ENCODE measurements around the gene DUS1L.
"Not testable (repeated sequence)": the region's sequence is repeated elsewhere in the genome, so short reads cannot be mapped to it uniquely, and the experiment has no call there.

The DUS1L gene

GRCh38 chr17:82038796-82039409 lies 26.7 kb downstream of the DUS1L start:
- DNase-seq = not testable (repeated sequence)

- no peak for DNase-seq
Observed at GRCh38 chr17:82037889-82038195, 27.8 kb downstream of the DUS1L start.

GRCh38 chr17:82037092-82037888 lies 28.3 kb downstream of the DUS1L start, which contains the start of gene DCXR:
TSS of gene DCXR (minus strand) at chr17:82037697. CDS start at chr17:82037682, 15 bp downstream.
- DNase-seq = peak; percentile 91 to 98 (median 92)

DNA sequence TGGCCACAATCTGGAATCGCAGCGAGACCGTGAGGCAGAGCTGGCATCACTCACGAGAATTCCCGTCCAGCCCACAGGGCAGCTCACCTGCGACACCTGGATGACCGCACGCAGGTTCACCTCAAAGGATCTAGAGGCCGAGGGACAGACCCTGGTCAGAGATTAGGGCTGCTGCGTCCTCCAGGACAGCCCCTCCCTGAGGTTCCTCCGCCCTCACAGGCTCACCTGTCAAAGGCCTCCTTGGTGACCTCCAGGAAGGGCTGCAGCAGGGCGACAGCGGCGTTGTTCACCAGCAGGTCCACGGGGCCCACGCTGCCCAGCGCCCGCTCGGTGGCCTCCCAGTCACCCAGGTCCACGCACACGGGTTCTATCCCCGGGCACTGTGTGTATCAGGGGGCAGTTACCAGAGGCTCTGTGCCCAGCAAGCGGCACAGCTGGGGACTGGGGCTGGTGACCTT lies 28.9 kb downstream of the DUS1L start:
- DNase-seq = no peak

DNA sequence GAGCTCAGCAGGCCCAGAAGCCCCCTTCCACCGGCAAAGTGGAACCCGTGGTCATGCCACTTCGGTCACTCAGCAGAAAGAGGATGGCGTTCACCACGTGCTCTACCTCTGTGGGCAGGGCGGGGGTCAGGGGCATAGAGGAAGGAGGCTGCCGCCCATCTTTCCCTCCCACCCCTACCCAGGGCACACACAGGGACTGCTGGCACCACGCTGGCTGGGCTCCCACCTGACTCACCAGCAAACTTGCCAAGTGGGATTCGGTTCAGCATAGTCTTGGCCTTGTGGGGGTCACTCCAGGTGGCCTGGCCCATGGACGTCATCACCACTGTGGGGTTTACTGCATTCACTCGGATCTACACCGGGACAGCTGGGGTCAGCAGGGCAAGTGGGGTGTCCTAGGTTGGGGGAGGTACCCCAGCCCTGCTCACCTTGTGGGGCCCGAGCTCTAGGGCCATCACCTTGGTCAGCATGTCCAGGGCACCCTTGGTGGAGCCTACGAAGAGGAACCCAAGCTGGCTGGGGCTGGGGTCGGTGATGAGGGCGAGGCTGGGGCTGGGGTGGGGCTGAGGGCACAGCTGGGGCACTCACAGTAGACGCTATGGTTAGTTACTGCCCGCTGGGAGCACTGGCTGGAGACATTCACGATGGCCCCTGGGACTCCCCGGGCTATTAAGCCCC lies 29.5 kb downstream of the DUS1L start:
- DNase-seq = no peak

GRCh38 chr17:82035488-82035887 lies 30.1 kb downstream of the DUS1L start:
- no peak for DNase-seq

DNA sequence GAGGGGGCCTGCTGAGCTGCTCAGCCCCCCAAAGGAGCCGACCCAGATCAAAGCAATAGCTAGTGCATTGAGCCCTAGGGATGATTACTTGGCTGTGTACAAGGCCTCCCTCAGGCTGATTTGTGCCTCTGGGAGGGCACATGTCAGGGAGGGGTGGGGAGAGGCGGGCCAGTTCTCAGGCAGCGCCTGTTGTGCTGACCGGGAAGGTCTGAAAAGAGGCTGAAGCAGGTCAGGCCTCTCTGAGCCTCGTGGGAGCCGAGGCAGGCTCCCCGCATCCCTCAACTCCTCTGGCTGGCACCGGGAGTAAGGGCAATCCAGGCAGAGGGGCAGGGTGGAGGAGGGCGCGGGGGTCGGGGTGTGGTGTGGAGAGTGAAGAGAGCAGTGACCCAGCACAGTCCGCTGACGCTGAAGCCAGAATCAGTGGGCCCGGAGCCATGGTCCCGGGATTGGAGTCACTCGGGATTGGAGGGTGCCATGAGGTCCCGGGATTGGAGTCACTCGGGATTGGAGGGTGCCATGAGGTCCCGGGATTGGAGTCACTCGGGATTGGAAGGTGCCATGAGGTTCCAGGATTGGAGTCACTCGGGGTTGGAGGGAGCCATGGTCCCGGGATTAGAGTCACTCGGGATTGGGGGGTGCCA lies 31.1 kb downstream of the DUS1L start:
- no peak for DNase-seq

DNA sequence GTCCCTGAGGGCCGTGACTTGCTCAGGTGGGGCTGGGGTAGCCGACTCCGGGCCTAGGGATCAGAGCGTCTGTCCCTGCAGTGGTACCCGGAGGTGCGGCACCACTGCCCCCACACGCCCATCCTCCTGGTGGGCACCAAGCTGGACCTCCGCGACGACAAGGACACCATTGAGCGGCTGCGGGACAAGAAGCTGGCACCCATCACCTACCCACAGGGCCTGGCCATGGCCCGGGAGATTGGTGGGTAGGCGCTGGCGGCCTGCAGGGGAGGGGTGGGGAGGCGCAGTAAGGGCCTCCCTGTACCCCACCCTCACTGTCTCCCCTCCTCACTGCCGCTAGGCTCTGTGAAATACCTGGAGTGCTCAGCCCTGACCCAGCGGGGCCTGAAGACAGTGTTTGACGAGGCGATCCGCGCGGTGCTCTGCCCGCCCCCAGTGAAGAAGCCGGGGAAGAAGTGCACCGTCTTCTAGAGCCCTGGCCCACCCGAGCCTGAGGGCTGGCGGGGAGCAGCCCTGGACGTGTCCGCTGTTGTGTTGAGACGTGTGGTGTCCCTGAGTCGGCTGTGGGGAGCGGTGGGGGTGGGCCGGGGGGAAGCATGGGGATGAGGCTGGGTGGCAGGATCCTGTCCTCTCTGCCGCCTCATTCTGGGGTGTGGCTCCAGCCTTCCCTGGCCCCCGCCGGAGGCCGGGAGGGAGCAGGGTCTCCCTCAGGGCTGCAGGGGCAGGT lies 32.1 kb downstream of the DUS1L start:
- DNase-seq = no peak

DNA sequence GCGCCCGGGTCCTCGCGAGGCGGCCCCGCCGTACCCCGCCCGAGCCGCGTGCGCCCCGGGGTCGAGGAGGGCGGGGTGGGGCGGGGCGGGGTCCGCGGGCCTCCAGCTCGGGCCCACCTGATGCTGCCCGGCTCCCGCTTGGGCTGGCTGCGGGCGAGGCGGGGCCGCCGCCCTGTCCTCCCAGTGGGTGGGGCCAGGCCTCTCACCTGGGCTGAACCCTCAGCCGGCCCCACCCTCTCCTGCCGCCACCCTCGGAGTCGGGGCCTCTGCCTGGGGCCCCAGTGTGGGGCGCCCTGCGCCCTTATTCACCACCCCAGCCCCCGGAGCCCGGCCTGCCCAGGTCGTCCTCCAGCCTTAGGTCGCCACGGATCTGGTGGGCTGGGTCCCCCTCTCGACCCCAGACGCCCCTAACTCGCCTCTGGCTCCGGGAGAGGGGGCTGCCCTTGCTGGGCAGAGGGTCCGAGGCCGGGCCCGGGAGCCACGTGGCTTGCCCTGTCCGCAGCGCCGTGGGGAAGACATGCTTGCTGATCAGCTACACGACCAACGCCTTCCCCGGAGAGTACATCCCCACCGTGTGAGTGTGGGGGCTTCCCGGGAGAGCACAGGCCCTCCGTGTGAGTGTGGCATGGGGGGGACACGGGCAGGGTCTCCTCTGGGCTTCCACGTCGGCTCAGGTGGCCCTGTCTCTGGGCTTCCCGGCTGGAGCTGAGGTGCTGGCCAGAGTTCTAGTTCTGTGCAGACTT lies 33.5 kb downstream of the DUS1L start:
- peak in 2 of 5 experiments; percentile 30 to 38 for DNase-seq

- peak in 1 of 5 experiments; percentile 53 for DNase-seq
Observed at GRCh38 chr17:82031303-82031884, 34.2 kb downstream of the DUS1L start, which contains the start of gene RAC3. TSS of gene RAC3 (plus strand) at chr17:82031678. CDS start at chr17:82031762, 84 bp downstream.

GRCh38 chr17:82030470-82031302 lies 34.9 kb downstream of the DUS1L start:
- DNase-seq = peak; percentile 63 to 84 (median 72)

GRCh38 chr17:82029990-82030469 lies 35.6 kb downstream of the DUS1L start:
- no peak for DNase-seq

DNA sequence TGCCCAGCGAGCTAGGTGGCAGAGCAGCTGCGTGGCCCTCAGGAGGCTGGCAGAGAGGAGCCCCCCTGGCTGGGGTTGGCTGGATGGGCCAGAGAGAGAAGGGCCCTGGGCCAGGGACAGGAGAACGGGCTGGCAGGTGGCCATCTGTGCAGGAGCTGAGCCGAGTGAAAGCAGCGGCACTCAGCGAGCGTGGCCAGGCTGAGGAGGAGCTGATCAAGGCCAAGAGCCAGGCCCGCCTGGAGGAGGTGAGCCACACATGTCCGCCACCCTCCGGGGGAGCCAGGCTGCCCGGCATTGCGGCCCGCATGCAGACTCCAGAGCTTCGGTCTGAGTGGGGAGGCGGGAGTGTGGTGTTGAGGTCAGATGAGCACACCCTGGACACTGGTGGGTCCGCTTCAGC lies 36.2 kb downstream of the DUS1L start:
- no peak for DNase-seq

GRCh38 chr17:82028966-82029365 lies 36.6 kb downstream of the DUS1L start:
- DNase-seq = no peak

DNA sequence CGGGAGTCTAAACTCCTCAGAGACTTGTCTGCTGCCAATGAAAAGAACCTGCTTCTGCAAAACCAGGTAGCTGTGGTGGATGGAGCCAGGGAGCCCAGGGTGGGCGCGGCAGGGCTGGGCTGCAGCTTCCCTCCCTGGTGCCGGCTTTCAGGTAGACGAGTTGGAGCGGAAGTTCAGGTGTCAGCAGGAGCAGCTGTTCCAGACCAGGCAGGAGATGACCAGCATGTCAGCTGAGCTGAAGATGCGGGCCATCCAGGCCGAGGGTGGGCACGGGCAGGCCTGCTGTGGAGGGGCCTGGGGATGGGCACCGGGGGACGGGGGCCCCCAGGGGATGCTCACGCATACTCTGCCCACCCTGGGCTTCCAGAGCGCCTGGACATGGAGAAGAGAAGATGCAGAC lies 37.4 kb downstream of the DUS1L start:
- no peak for DNase-seq

- no peak for DNase-seq
Observed at GRCh38 chr17:82025401-82026107, 40.0 kb downstream of the DUS1L start.

DNA sequence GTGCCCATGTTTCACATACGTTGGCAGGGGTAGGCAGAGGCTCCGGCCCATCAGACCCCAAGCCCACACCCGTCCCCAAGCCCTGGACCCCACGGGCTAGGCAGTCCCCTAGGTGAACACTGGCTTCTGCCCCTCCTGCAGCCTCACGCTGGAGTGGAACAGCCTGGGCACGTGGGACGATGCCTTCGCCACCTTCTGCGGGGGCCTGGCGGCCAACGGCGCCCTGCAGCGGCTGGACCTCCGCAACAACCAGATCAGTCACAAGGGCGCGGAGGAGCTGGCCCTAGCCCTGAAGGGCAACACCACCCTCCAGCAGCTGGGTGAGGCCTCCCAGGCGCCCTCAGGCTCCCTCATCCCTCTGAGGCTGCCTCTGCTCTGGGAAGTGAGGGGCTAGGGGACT lies 40.7 kb downstream of the DUS1L start:
- DNase-seq = no peak

DNA sequence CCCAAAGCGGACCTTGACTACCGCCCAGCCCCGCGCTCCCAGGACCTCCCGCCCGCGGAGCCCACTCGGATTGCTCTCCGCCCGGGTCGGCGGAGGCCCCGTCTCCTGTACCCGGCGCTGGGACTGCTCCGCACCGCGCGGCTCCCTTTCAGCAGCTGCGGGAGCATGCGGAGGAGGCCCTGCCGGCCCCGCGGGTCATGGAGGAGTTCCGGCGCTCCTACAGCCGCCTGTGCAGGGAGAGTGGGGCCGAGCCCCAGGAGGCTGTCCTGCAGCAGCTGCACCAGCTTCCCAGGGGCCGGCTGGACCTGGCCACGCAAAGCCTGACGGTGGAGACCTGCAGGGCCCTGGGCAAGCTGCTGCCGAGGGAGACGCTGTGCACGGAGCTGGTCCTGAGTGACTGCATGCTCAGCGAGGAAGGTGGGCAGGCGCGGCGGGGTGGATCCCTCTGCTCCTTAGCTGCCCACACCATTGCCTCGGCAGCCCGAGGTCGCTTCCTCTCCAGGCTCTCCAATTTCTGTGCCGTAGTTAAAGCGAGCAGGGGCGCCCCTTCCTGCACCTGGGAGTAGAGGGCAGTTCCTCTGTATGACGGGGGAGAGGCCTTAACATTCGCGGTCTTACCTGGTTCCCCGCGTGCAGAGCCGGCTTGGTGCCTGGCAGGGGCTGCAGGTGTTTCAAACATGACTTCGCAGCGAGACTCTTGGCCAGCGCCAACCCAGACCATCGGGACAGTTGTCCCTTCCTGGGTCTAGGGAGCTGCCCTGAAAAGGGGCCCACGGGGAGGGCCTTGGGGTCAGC lies 42.0 kb downstream of the DUS1L start:
- peak in 2 of 5 experiments; percentile 10 to 35 for DNase-seq

Data from T-helper 2 cell (primary cell).